GM12878 (cell line): ENCODE data around the gene CKS1B. TPM values are rescaled to one million over a fixed set of nuclear protein-coding genes. Genes with fewer than 3 reads are reported as not detected.
A peak's percentile ranks its signal among the peaks of the same experiment; 100 is the strongest.

ENCODE experiments used
- ATAC-seq: fragments of 200-7000 bp; cut with Tn5 transposase; 3 replicates; pipeline ENCODE4 v1.9.1; 2020; ENCODE audit warnings: mild to moderate bottlenecking, moderate library complexity
- BruUV-seq: library from RNA; stranded (reverse); fragments of 400-500 nt; replicated peaks from 2 replicates; lab custom pipeline; 2021; lab: Mats Ljungman, UMichigan
- CTCF ChIA-PET: fragments of 300-600 bp; sonication (Branson Sonifier 250); formaldehyde crosslinking; extraction: SDS; loops from one replicate; lab custom pipeline; 2021; ENCODE audit warnings: inconsistent platforms; lab: Yijun Ruan, JAX
- POLR2A ChIA-PET: fragments of 350-600 bp; formaldehyde crosslinking; extraction: SDS; loops from one replicate; lab custom pipeline; 2021; ENCODE audit warnings: inconsistent platforms; lab: Charles Lee
- RAD21 ChIA-PET: fragments of 300-600 bp; sonication (Branson Sonifier 250); formaldehyde crosslinking; loops from one replicate; lab custom pipeline; 2023; ENCODE audit warnings: antibody characterized with exemption; ENCODE audit not compliant: unreplicated experiment; lab: Charles Lee
- SMC1A ChIA-PET: fragments of 300-600 bp; sonication (Branson Sonifier 250); formaldehyde crosslinking; loops from one replicate; lab custom pipeline; 2023; ENCODE audit not compliant: unreplicated experiment, uncharacterized antibody; lab: Charles Lee
- DNase-seq: peaks from one replicate; pipeline ENCODE4 v3.0.0-alpha.2; 2011; ENCODE audit warnings: low read depth, low spot score
- FAIRE-seq: peaks from 3 replicates; lab custom pipeline; 2011; peaks lifted over from hg19 to GRCh38; lab: Jason Lieb, UNC
- H2AFZ ChIP-seq: 2 replicates; pipeline ENCODE4 v1.6.0; 2011; ENCODE audit warnings: low read depth, low read length, control low read depth; ENCODE audit not compliant: control insufficient read depth
- H3K27ac ChIP-seq: 2 replicates; pipeline ENCODE4 v1.5.1; 2011; ENCODE audit warnings: control low read depth; ENCODE audit not compliant: control insufficient read depth, insufficient read depth
- H3K27me3 ChIP-seq, 2 experiments: replicated peaks in 1 of 2; 2 replicates each; pipeline versions ENCODE4 v1.6.0 to v1.6.1; 2011; ENCODE audit warnings: low read length in 1 of 2; ENCODE audit not compliant: control insufficient read depth in 2 of 2, insufficient read depth in 2 of 2
- H3K36me3 ChIP-seq, 2 experiments: 2 replicates each; pipeline ENCODE4 v1.5.1; 2011; ENCODE audit warnings: low read length in 1 of 2; ENCODE audit not compliant: control insufficient read depth in 2 of 2, insufficient read depth in 2 of 2
- H3K4me1 ChIP-seq: 2 replicates; pipeline ENCODE4 v1.6.1; 2011; ENCODE audit warnings: mild to moderate bottlenecking, low read length, moderate library complexity, mixed read lengths; ENCODE audit not compliant: control insufficient read depth, insufficient read depth
- H3K4me2 ChIP-seq: 2 replicates; pipeline ENCODE4 v1.6.0; 2011; ENCODE audit warnings: control low read depth; ENCODE audit not compliant: control insufficient read depth, insufficient read depth
- H3K4me3 ChIP-seq: fragments of 200-600 bp; sonication (generic); 2 replicates; pipeline ENCODE4 v1.5.1; 2016
- H3K79me2 ChIP-seq: 2 replicates; pipeline ENCODE4 v1.6.0; 2011; ENCODE audit warnings: low read length; ENCODE audit not compliant: control insufficient read depth, insufficient read depth
- H3K9ac ChIP-seq: 2 replicates; pipeline ENCODE4 v1.8.0; 2011; ENCODE audit warnings: low read length, control low read depth, mixed read lengths; ENCODE audit not compliant: control insufficient read depth, insufficient read depth
- H3K9me3 ChIP-seq: replicated peaks from 3 replicates; pipeline ENCODE4 v1.5.1; 2011; ENCODE audit warnings: mild to moderate bottlenecking, low read length; ENCODE audit not compliant: control insufficient read depth, insufficient read depth
- H4K20me1 ChIP-seq: 2 replicates; pipeline ENCODE4 v1.6.0; 2011; ENCODE audit not compliant: control insufficient read depth, insufficient read depth
- HDAC6 ChIP-seq: fragments of 200-600 bp; sonication (generic); IDR thresholded peaks from one replicate; pipeline ENCODE4 v1.8.0; 2017; ENCODE audit warnings: antibody characterized with exemption; ENCODE audit not compliant: unreplicated experiment
- MXI1 ChIP-seq: fragments of 150-350 bp; IDR thresholded peaks from 2 replicates; pipeline ENCODE4 v1.6.1; 2011; ENCODE audit warnings: low read depth, mild to moderate bottlenecking, inconsistent platforms, low read length, improper control_type of control experiment
- SMAD5 ChIP-seq: IDR thresholded peaks from 2 replicates; pipeline ENCODE4 v1.6.1; 2016; ENCODE audit warnings: antibody characterized with exemption, low read depth
- SPI1 ChIP-seq: IDR thresholded peaks from 2 replicates; pipeline ENCODE4 v1.6.1; 2011; ENCODE audit warnings: low read depth, mild to moderate bottlenecking, low read length, moderate library complexity, borderline replicate concordance; ENCODE audit not compliant: insufficient read depth
- TCF7 ChIP-seq: IDR thresholded peaks from 2 replicates; pipeline ENCODE4 v1.6.1; 2014; ENCODE audit warnings: antibody characterized with exemption, borderline replicate concordance
- WGBS: methylation state at CpG from one replicate; pipeline ENCODE4 v1.1.6; 2016; ENCODE audit warnings: low lambda C conversion rate; ENCODE audit not compliant: insufficient replicate concordance, insufficient coverage; ENCODE audit errors: missing lambda C conversion rate; 5-methylcytosine and 5-hydroxymethylcytosine counted together
- in situ Hi-C: fragments of 300-500 bp; cut with MboI; formaldehyde crosslinking; loops from 9 replicates; pipeline ENCODE4 v1.14.3; 2018; ENCODE audit warnings: mixed read lengths
- intact Hi-C: fragments of 100-400 bp; cut with micrococcal nuclease; formaldehyde crosslinking; loops from one replicate; pipeline ENCODE4 v1.14.2; 2022; ENCODE audit not compliant: unreplicated experiment
- polyA plus RNA-seq, 11 experiments: library from polyadenylated mRNA; depleted of rRNA in 4 of 11; unstranded in 6 of 11; stranded (reverse) in 5 of 11; fragments of >200 nt; fragmentation: Nextera tagmentation in 4 of 11; fragmentation: Illumina TruSeq in 1 of 11; extraction: Ambion mirVana in 4 of 11; extraction: Trizol in 1 of 11; gene quantifications; 1 replicate in 1 of 11; 2 replicates in 10 of 11; pipeline versions ENCODE4 v1.2.1 to v1.2.3, GENCODE V29; 2011 to 2016; ENCODE audit warnings: inconsistent platforms in 2 of 11, missing spikeins in 2 of 11, low read depth in 1 of 11
- total RNA-seq, 4 experiments: library from RNA; depleted of rRNA in 3 of 4; stranded (reverse); fragments of >200 nt in 3 of 4; fragmentation: Illumina TruSeq in 1 of 4; extraction: Trizol in 1 of 4; gene quantifications; 2 replicates each; pipeline versions ENCODE4 v1.2.1 to v1.2.3, GENCODE V29; 2013 to 2021
- TF ChIP-seq, protein P1 (sequence below): fragments of 450-650 bp; IDR thresholded peaks from 2 replicates; pipeline ENCODE4 v1.6.1; 2018; ENCODE audit warnings: borderline replicate concordance, mild to moderate bottlenecking; ENCODE audit not compliant: partially characterized antibody

The CKS1B gene
- total and polyA plus RNA-seq, 10 of the 15 experiments (the other 5 are each of a cell fraction or from before 2014, with no cell fraction given), result 125 to 608 (median 364) TPM

GRCh38 chr1:154938604-154939399 is 35.7 kb upstream of the CKS1B start:
- in situ Hi-C loops (no loop called here), intact Hi-C loops (no loop called here)
- no peaks in the 10 kb centered on the region for H3K27me3 ChIP-seq
- POLR2A ChIA-PET, result interaction anchor here (0.6 to 2.9 kb wide), 11 partner anchors 9 to 535 kb away, joined by 3 to 18 read pairs (median 5); partner anchors contain the start of genes CKS1B, EFNA4, PBXIP1 and PYGO2
- H2AFZ ChIP-seq, result no peak overlapping the region
- peaks cover 72% of the 10 kb centered on the region for H3K79me2 ChIP-seq
- no peaks in the 10 kb centered on the region for H3K36me3 ChIP-seq
- H3K4me3 ChIP-seq, result peak overlapping the region; percentile 87; the same call in 1 of the 2 replicates
- 96% methylated on average over 7 of the region's 7 CpGs for WGBS
- peaks cover 57% of the 10 kb centered on the region for H3K4me1 ChIP-seq
- DNase-seq, result no peak
- TF ChIP-seq, protein P1, sequence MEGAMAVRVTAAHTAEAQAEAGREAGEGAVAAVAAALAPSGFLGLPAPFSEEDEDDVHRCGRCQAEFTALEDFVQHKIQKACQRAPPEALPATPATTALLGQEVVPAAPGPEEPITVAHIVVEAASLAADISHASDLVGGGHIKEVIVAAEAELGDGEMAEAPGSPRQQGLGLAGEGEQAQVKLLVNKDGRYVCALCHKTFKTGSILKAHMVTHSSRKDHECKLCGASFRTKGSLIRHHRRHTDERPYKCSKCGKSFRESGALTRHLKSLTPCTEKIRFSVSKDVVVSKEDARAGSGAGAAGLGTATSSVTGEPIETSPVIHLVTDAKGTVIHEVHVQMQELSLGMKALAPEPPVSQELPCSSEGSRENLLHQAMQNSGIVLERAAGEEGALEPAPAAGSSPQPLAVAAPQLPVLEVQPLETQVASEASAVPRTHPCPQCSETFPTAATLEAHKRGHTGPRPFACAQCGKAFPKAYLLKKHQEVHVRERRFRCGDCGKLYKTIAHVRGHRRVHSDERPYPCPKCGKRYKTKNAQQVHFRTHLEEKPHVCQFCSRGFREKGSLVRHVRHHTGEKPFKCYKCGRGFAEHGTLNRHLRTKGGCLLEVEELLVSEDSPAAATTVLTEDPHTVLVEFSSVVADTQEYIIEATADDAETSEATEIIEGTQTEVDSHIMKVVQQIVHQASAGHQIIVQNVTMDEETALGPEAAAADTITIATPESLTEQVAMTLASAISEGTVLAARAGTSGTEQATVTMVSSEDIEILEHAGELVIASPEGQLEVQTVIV, result no peak
- TF ChIP-seq SPI1 (peak; percentile 30; the same call in 1 of the 2 replicates), MXI1 (no peak), SMAD5 (no peak), HDAC6 (no peak), TCF7 (no peak)
- no peaks in the 10 kb centered on the region for H4K20me1 ChIP-seq
- H3K9ac ChIP-seq, result peak overlapping the region; percentile 97
- no peaks in the 10 kb centered on the region; the same call in 2 of the 3 replicates for H3K9me3 ChIP-seq
- CTCF ChIA-PET, result interaction anchor here (0.9 to 3.5 kb wide), 12 partner anchors 10 to 458 kb away, joined by 3 to 20 read pairs (median 4); partner anchors contain the start of gene PYGO2
- peak overlapping the region; percentile 69 for H3K4me2 ChIP-seq
- FAIRE-seq, result no peak
- no peak for ATAC-seq
- SMC1A ChIA-PET, result interaction anchor here (0.6 to 0.8 kb wide), 2 partner anchors 35 to 56 kb away, joined by 3 to 4 read pairs; no protein-coding TSS in a partner anchor
- peak overlapping the region; percentile 100 for H3K27ac ChIP-seq
- RAD21 ChIA-PET, result interaction anchor here (1.2 to 2.6 kb wide), 3 partner anchors 35 to 379 kb away, joined by 4 to 15 read pairs (median 12); no protein-coding TSS in a partner anchor
- no TSS peak for BruUV-seq
